Neural progenitor cell (in vitro differentiated cells): Measurements from ENCODE around the gene MMS19.
"Not testable (repeated sequence)": the region's sequence is repeated elsewhere in the genome, so short reads cannot be mapped to it uniquely, and the experiment has no call there.

Source experiments
- EZH2 ChIP-seq: fragments of 200-600 bp; sonication (generic); IDR thresholded peaks from 2 replicates; pipeline ENCODE4 v1.6.1; 2017; ENCODE audit warnings: antibody characterized with exemption, mild to moderate bottlenecking, moderate library complexity
- EZH2phosphoT487 ChIP-seq: fragments of 200-600 bp; sonication (generic); IDR thresholded peaks from 2 replicates; pipeline ENCODE4 v1.6.1; 2017; ENCODE audit warnings: antibody characterized with exemption
- TF ChIP-seq, protein P1 (sequence below): fragments of 200-600 bp; sonication (generic); IDR thresholded peaks from 2 replicates; pipeline ENCODE4 v1.5.1; 2017; ENCODE audit warnings: antibody characterized with exemption, mild to moderate bottlenecking

DNA sequence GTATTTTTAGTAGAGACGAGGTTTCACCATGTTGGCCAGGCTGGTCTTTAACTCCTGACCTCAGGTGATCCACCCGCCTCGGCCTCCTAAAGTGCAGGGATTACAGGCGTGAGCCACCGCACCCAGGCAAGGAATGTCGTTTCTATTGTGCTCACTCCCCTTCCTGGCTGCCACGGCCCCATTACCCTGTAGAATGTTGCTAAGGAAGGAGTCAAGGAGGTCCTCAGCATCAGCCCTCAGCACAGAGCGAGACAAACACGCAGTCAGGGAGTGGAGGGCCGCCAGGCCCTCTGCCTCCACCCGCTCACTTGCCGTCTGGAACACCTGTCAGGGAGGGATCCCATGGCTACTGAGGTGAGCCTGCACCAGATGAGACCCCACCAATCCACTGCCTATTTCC is 29.4 kb downstream of the MMS19 start:
- TF ChIP-seq, protein P1, sequence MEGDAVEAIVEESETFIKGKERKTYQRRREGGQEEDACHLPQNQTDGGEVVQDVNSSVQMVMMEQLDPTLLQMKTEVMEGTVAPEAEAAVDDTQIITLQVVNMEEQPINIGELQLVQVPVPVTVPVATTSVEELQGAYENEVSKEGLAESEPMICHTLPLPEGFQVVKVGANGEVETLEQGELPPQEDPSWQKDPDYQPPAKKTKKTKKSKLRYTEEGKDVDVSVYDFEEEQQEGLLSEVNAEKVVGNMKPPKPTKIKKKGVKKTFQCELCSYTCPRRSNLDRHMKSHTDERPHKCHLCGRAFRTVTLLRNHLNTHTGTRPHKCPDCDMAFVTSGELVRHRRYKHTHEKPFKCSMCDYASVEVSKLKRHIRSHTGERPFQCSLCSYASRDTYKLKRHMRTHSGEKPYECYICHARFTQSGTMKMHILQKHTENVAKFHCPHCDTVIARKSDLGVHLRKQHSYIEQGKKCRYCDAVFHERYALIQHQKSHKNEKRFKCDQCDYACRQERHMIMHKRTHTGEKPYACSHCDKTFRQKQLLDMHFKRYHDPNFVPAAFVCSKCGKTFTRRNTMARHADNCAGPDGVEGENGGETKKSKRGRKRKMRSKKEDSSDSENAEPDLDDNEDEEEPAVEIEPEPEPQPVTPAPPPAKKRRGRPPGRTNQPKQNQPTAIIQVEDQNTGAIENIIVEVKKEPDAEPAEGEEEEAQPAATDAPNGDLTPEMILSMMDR, result not testable (repeated sequence)
- TF ChIP-seq EZH2, EZH2phosphoT487: not testable (repeated sequence)
